ENCODE data around the gene CRYBB1.

The CRYBB1 gene

GRCh38 chr22:26586556-26587325 lies 31.1 kb downstream of the CRYBB1 start:
- intact Hi-C loops (cut with micrococcal nuclease) = no loop called here
- Mint-ChIP-seq H3K27me3 (no peaks in the 10 kb centered on the region), H3K4me1 (ENCODE audit: low read depth) (peaks cover 62% of the 10 kb centered on the region), H3K9me3 (no peaks in the 10 kb centered on the region), H3K4me3 (no peak overlapping the region), H3K36me3 (ENCODE audit: low read depth) (peaks cover 47% of the 10 kb centered on the region), H3K27ac (peak overlapping the region; percentile 34)

- intact Hi-C loops (cut with micrococcal nuclease) = no loop called here
- H3K9me3 Mint-ChIP-seq = no peaks in the 10 kb centered on the region
- H3K27ac Mint-ChIP-seq = peak overlapping the region; percentile 37
- no peaks in the 10 kb centered on the region for H3K27me3 Mint-ChIP-seq
- H3K36me3 Mint-ChIP-seq (ENCODE audit: low read depth) = peaks cover 59% of the 10 kb centered on the region
- no peak overlapping the region for H3K4me3 Mint-ChIP-seq
- H3K4me1 Mint-ChIP-seq (ENCODE audit: low read depth) = peaks cover 62% of the 10 kb centered on the region
These were observed 32.6 kb downstream of the CRYBB1 start for GRCh38 chr22:26585104-26585790.

GRCh38 chr22:26584010-26584409 lies 33.8 kb downstream of the CRYBB1 start:
- H3K9me3 Mint-ChIP-seq = no peaks in the 10 kb centered on the region
- no peaks in the 10 kb centered on the region for H3K27me3 Mint-ChIP-seq
- peak overlapping the region; percentile 37 for H3K27ac Mint-ChIP-seq
- H3K4me3 Mint-ChIP-seq = no peak overlapping the region
- intact Hi-C loops (cut with micrococcal nuclease) = no loop called here
- peaks cover 69% of the 10 kb centered on the region for H3K4me1 Mint-ChIP-seq (ENCODE audit: low read depth)
- peaks cover 64% of the 10 kb centered on the region for H3K36me3 Mint-ChIP-seq (ENCODE audit: low read depth)

GRCh38 chr22:26581633-26582168 lies 36.1 kb downstream of the CRYBB1 start:
- Mint-ChIP-seq H3K27ac (no peak overlapping the region), H3K27me3 (no peaks in the 10 kb centered on the region), H3K9me3 (no peaks in the 10 kb centered on the region), H3K36me3 (ENCODE audit: low read depth) (peaks cover 71% of the 10 kb centered on the region), H3K4me1 (ENCODE audit: low read depth) (peaks cover 60% of the 10 kb centered on the region), H3K4me3 (no peak overlapping the region)
- intact Hi-C loops (cut with micrococcal nuclease) = no loop called here

GRCh38 chr22:26581026-26581425 lies 36.8 kb downstream of the CRYBB1 start:
- Mint-ChIP-seq H3K27me3 (no peaks in the 10 kb centered on the region), H3K4me3 (no peak overlapping the region), H3K36me3 (ENCODE audit: low read depth) (peaks cover 77% of the 10 kb centered on the region), H3K9me3 (no peaks in the 10 kb centered on the region), H3K27ac (no peak overlapping the region), H3K4me1 (ENCODE audit: low read depth) (peaks cover 61% of the 10 kb centered on the region)
- intact Hi-C loops (cut with micrococcal nuclease) = no loop called here

GRCh38 chr22:26580240-26580962 lies 37.4 kb downstream of the CRYBB1 start:
- no peak overlapping the region for H3K27ac Mint-ChIP-seq
- H3K4me1 Mint-ChIP-seq (ENCODE audit: low read depth) = peaks cover 60% of the 10 kb centered on the region
- H3K4me3 Mint-ChIP-seq = no peak overlapping the region
- intact Hi-C loops (cut with micrococcal nuclease) = no loop called here
- no peaks in the 10 kb centered on the region for H3K9me3 Mint-ChIP-seq
- H3K36me3 Mint-ChIP-seq (ENCODE audit: low read depth) = peaks cover 75% of the 10 kb centered on the region
- H3K27me3 Mint-ChIP-seq = no peaks in the 10 kb centered on the region

- no peaks in the 10 kb centered on the region for H3K27me3 Mint-ChIP-seq
- intact Hi-C loops (cut with micrococcal nuclease) = no loop called here
- no peaks in the 10 kb centered on the region for H3K9me3 Mint-ChIP-seq
- H3K4me3 Mint-ChIP-seq = no peak overlapping the region
- H3K4me1 Mint-ChIP-seq (ENCODE audit: low read depth) = peaks cover 60% of the 10 kb centered on the region
- peaks cover 73% of the 10 kb centered on the region for H3K36me3 Mint-ChIP-seq (ENCODE audit: low read depth)
- H3K27ac Mint-ChIP-seq = peak overlapping the region; percentile 45
These were observed 38.4 kb downstream of the CRYBB1 start for GRCh38 chr22:26579331-26579886.

GRCh38 chr22:26577081-26577480 lies 40.7 kb downstream of the CRYBB1 start:
- Mint-ChIP-seq H3K36me3 (ENCODE audit: low read depth) (peaks cover 50% of the 10 kb centered on the region), H3K27me3 (no peaks in the 10 kb centered on the region), H3K9me3 (no peaks in the 10 kb centered on the region), H3K27ac (no peak overlapping the region), H3K4me3 (no peak overlapping the region), H3K4me1 (ENCODE audit: low read depth) (peaks cover 75% of the 10 kb centered on the region)
- intact Hi-C loops (cut with micrococcal nuclease) = no loop called here

GRCh38 chr22:26576026-26576680 lies 41.7 kb downstream of the CRYBB1 start:
- Mint-ChIP-seq H3K4me3 (peak overlapping the region; percentile 17), H3K27ac (peak overlapping the region; percentile 71), H3K36me3 (ENCODE audit: low read depth) (peaks cover 44% of the 10 kb centered on the region), H3K27me3 (no peaks in the 10 kb centered on the region), H3K4me1 (ENCODE audit: low read depth) (peaks cover 82% of the 10 kb centered on the region), H3K9me3 (no peaks in the 10 kb centered on the region)
- intact Hi-C loops (cut with micrococcal nuclease) = no loop called here

GRCh38 chr22:26574001-26574723 lies 43.7 kb downstream of the CRYBB1 start:
- Mint-ChIP-seq H3K27ac (peak overlapping the region; percentile 87), H3K4me1 (ENCODE audit: low read depth) (peaks cover 80% of the 10 kb centered on the region), H3K36me3 (ENCODE audit: low read depth) (peaks cover 41% of the 10 kb centered on the region), H3K27me3 (no peaks in the 10 kb centered on the region), H3K9me3 (no peaks in the 10 kb centered on the region), H3K4me3 (no peak overlapping the region)
- intact Hi-C loops (cut with micrococcal nuclease) = no loop called here

GRCh38 chr22:26573026-26573662 lies 44.7 kb downstream of the CRYBB1 start:
- intact Hi-C loops (cut with micrococcal nuclease) = loop anchor here (1.0 kb wide), 1 partner anchor 17 kb away; the partner anchor contains the start of gene TPST2
- peaks cover 70% of the 10 kb centered on the region for H3K4me1 Mint-ChIP-seq (ENCODE audit: low read depth)
- H3K36me3 Mint-ChIP-seq (ENCODE audit: low read depth) = peaks cover 37% of the 10 kb centered on the region
- no peaks in the 10 kb centered on the region for H3K27me3 Mint-ChIP-seq
- peak overlapping the region; percentile 87 for H3K27ac Mint-ChIP-seq
- peak overlapping the region; percentile 60 for H3K4me3 Mint-ChIP-seq
- H3K9me3 Mint-ChIP-seq = no peaks in the 10 kb centered on the region

GRCh38 chr22:26570864-26571525 lies 46.8 kb downstream of the CRYBB1 start:
- Mint-ChIP-seq H3K4me1 (ENCODE audit: low read depth) (peaks cover 70% of the 10 kb centered on the region), H3K36me3 (ENCODE audit: low read depth) (peaks cover 37% of the 10 kb centered on the region), H3K27ac (peak overlapping the region; percentile 7), H3K4me3 (no peak overlapping the region), H3K9me3 (no peaks in the 10 kb centered on the region), H3K27me3 (no peaks in the 10 kb centered on the region)
- intact Hi-C loops (cut with micrococcal nuclease) = no loop called here
